Smooth muscle cell (in vitro differentiated cells): Measurements from ENCODE around the gene GALNT13. TPM values are rescaled to one million over a fixed set of nuclear protein-coding genes. Genes with fewer than 3 reads are reported as not detected.
A peak's percentile ranks its signal among the peaks of the same experiment; 100 is the strongest.

ENCODE experiments used
- DNase-seq: peaks from one replicate; lab custom pipeline; 2025; ENCODE audit not compliant: unreplicated experiment; lab: John Stamatoyannopoulos, UW
- H2AFZ ChIP-seq: fragments of 200-600 bp; sonication (generic); 2 replicates; pipeline ENCODE4 v1.6.0; 2016; ENCODE audit warnings: antibody characterized with exemption, low read depth, mild to moderate bottlenecking
- H3F3A ChIP-seq: fragments of 200-600 bp; sonication (generic); 2 replicates; pipeline ENCODE4 v1.6.0; 2017; ENCODE audit warnings: antibody characterized with exemption, low read depth
- H3K27ac ChIP-seq: fragments of 200-600 bp; sonication (generic); 2 replicates; pipeline ENCODE4 v1.5.1; 2016; ENCODE audit warnings: low read depth, mild to moderate bottlenecking
- H3K27me3 ChIP-seq: fragments of 200-600 bp; sonication (generic); 2 replicates; pipeline ENCODE4 v1.6.1; 2016; ENCODE audit warnings: low read depth, mild to moderate bottlenecking
- H3K36me3 ChIP-seq: fragments of 200-600 bp; sonication (generic); 2 replicates; pipeline ENCODE4 v1.5.1; 2016; ENCODE audit warnings: low read depth
- H3K4me1 ChIP-seq: fragments of 200-600 bp; sonication (generic); 2 replicates; pipeline ENCODE4 v1.5.1; 2016; ENCODE audit warnings: low read depth
- H3K4me2 ChIP-seq: fragments of 200-600 bp; sonication (generic); 2 replicates; pipeline ENCODE4 v1.6.0; 2016; ENCODE audit warnings: mild to moderate bottlenecking
- H3K4me3 ChIP-seq: fragments of 200-600 bp; sonication (generic); 2 replicates; pipeline ENCODE4 v1.5.1; 2016; ENCODE audit warnings: mild to moderate bottlenecking
- H3K79me2 ChIP-seq: fragments of 200-600 bp; sonication (generic); 2 replicates; pipeline ENCODE4 v1.6.0; 2016; ENCODE audit warnings: low read depth, mild to moderate bottlenecking
- H3K9ac ChIP-seq: fragments of 200-600 bp; sonication (generic); 2 replicates; pipeline ENCODE4 v1.6.0; 2016; ENCODE audit warnings: low read depth
- H3K9me3 ChIP-seq: fragments of 200-600 bp; sonication (generic); replicated peaks from 2 replicates; pipeline ENCODE4 v1.5.1; 2016; ENCODE audit warnings: low read depth
- H4K20me1 ChIP-seq: fragments of 200-600 bp; sonication (generic); 2 replicates; pipeline ENCODE4 v1.6.0; 2016; ENCODE audit warnings: low read depth
- WGBS: methylation state at CpG from one replicate; pipeline ENCODE4 v1.1.7; 2016; ENCODE audit warnings: low lambda C conversion rate; 5-methylcytosine and 5-hydroxymethylcytosine counted together
- polyA plus RNA-seq: library from polyadenylated mRNA; unstranded; fragments of >200 nt; fragmentation: Nextera tagmentation; extraction: Ambion mirVana; gene quantifications from 2 replicates; pipeline ENCODE4 v1.2.1, GENCODE V29; 2016
- total RNA-seq: library from RNA; depleted of rRNA; stranded (reverse); fragments of >200 nt; gene quantifications from 2 replicates; pipeline ENCODE4 v1.2.3, GENCODE V29; 2014
- TF ChIP-seq, protein P1 (sequence below): fragments of 200-600 bp; sonication (generic); IDR thresholded peaks from 2 replicates; pipeline ENCODE4 v1.5.1; 2017; ENCODE audit warnings: borderline replicate concordance, mild to moderate bottlenecking, antibody characterized with exemption; ENCODE audit not compliant: insufficient read depth, poor library complexity, severe bottlenecking

Gene GALNT13
- total and polyA plus RNA-seq, 2 experiments from 2014 or later, result 0.67 to 3.6 TPM

DNA sequence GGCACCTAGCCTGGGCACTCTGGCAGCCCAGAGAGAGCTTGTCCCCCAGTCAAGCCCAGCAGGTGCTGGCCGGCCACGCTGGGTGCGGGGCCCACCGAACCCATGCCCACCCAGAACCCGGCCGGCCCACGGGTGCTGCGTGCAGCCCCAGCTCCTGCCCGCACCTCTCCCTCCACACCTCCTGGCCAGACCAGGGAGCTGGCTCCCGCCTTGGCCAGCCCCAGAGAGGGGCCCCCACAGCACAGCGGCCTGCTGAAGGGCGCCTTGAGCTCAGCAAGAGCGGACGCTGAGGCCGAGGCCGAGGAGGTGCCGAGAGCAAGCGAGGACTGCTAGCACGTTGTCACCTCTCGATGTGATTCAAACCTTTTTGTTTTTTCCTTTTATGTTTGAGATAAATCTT lies 419.8 kb downstream of the GALNT13 start:
- H3K9ac ChIP-seq, result no peak overlapping the region
- H4K20me1 ChIP-seq, result no peaks in the 10 kb centered on the region
- H3K27me3 ChIP-seq, result no peaks in the 10 kb centered on the region
- H3K4me1 ChIP-seq, result no peaks in the 10 kb centered on the region
- H2AFZ ChIP-seq, result no peak overlapping the region
- no peaks in the 10 kb centered on the region for H3K79me2 ChIP-seq
- TF ChIP-seq, protein P1, sequence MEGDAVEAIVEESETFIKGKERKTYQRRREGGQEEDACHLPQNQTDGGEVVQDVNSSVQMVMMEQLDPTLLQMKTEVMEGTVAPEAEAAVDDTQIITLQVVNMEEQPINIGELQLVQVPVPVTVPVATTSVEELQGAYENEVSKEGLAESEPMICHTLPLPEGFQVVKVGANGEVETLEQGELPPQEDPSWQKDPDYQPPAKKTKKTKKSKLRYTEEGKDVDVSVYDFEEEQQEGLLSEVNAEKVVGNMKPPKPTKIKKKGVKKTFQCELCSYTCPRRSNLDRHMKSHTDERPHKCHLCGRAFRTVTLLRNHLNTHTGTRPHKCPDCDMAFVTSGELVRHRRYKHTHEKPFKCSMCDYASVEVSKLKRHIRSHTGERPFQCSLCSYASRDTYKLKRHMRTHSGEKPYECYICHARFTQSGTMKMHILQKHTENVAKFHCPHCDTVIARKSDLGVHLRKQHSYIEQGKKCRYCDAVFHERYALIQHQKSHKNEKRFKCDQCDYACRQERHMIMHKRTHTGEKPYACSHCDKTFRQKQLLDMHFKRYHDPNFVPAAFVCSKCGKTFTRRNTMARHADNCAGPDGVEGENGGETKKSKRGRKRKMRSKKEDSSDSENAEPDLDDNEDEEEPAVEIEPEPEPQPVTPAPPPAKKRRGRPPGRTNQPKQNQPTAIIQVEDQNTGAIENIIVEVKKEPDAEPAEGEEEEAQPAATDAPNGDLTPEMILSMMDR, result no peak
- H3K4me3 ChIP-seq, result no peak overlapping the region
- H3K36me3 ChIP-seq, result no peaks in the 10 kb centered on the region
- no peak for DNase-seq
- no peak overlapping the region for H3K27ac ChIP-seq
- no peak overlapping the region for H3K4me2 ChIP-seq
- WGBS, result 97% methylated on average over 20 of the region's 20 CpGs
- H3K9me3 ChIP-seq, result no peaks in the 10 kb centered on the region
- H3F3A ChIP-seq, result no peaks in the 10 kb centered on the region

DNA sequence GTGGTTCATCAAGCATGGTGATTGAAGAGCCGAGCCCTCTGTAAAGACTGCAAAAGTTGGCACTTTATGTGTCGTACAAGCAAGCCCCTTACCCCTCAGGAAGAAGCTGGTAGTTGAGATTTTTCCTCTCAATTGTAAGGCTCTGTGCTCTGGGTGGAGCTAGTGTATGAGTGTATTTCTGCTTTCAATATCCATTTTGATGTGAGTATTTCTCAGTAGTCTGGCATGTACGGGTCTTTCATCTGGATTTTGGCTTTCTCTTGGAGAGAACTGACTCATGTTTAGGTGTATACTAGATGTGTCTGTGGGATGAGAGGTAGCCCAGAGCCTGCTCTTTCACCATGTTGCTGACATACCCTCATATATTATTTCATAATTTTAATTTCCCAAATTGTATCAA lies 420.2 kb downstream of the GALNT13 start:
- no peak overlapping the region for H3K27ac ChIP-seq
- WGBS, result 92% methylated on average over 3 of the region's 3 CpGs
- no peaks in the 10 kb centered on the region for H3K79me2 ChIP-seq
- no peak for DNase-seq
- H4K20me1 ChIP-seq, result no peaks in the 10 kb centered on the region
- H3K9ac ChIP-seq, result no peak overlapping the region
- H3K27me3 ChIP-seq, result no peaks in the 10 kb centered on the region
- H2AFZ ChIP-seq, result no peak overlapping the region
- no peaks in the 10 kb centered on the region for H3K9me3 ChIP-seq
- H3K4me1 ChIP-seq, result no peaks in the 10 kb centered on the region
- TF ChIP-seq, protein P1, result no peak
- H3K4me2 ChIP-seq, result no peak overlapping the region
- H3K4me3 ChIP-seq, result no peak overlapping the region
- H3F3A ChIP-seq, result no peaks in the 10 kb centered on the region
- no peaks in the 10 kb centered on the region for H3K36me3 ChIP-seq

DNA sequence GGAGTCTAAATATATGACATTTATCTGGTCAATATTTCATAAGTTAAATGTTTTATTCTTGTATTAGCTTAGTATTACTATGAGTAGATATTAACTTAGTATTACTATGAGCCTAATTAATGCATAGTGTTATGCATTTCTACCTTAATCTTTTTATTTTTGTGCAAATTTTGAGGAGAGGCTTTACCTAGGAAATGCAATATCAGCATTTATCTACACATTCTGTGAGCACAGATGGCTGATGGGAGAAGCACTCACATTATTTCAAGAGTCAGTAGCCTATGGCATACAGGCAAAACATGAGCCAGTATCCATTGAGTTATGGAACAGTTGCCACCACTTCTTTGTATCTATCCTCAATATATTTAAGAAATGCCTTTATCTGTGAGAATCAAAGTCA lies 422.1 kb downstream of the GALNT13 start:
- Histone ChIP-seq H3K27me3 (no peaks in the 10 kb centered on the region), H3F3A (no peaks in the 10 kb centered on the region), H3K36me3 (no peaks in the 10 kb centered on the region), H3K9me3 (no peaks in the 10 kb centered on the region), H3K4me1 (no peaks in the 10 kb centered on the region), H3K79me2 (no peaks in the 10 kb centered on the region), H4K20me1 (no peaks in the 10 kb centered on the region), H3K9ac (no peak overlapping the region), H3K27ac (no peak overlapping the region), H3K4me2 (no peak overlapping the region), H3K4me3 (no peak overlapping the region), H2AFZ (no peak overlapping the region)
- TF ChIP-seq, protein P1, result no peak
- DNase-seq, result no peak

DNA sequence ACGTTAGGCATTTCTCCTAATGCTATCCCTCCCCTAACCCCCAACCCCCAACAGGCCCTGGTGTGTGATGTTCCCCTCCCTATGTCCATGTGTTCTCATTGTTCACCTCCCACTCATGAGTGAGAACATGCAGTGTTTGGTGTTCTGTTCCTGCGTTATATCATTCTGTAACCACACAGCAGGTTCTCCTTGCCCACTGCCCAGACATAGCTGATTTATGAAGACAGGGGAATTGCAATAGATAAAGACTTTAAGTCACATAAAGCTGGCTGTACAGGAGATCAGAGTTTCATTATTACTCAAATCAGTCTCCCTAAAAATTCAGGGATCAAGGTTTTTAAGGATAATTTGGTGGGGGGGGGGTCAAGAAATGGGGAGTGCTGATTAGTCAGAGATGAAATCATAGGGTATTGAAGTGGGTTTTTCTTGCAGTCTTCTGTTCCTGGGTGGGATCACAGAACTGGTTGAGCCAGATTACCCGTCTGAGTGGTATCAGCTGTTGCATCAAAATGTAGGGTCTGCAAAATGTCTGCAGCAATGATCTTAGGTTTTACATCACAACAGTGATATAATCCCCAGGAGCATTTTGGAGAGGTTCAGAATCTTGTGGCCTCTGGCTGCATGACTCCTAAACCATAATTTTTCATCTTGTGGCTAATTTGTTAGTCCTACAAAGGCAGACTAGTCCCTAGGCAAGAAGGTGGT lies 434.7 kb downstream of the GALNT13 start:
- H3K4me2 ChIP-seq, result peak overlapping the region; percentile 28
- H3K27me3 ChIP-seq, result no peaks in the 10 kb centered on the region
- no peak overlapping the region for H3K9ac ChIP-seq
- TF ChIP-seq, protein P1, result no peak
- H3K27ac ChIP-seq, result no peak overlapping the region
- no peaks in the 10 kb centered on the region for H3F3A ChIP-seq
- DNase-seq, result no peak
- H4K20me1 ChIP-seq, result no peaks in the 10 kb centered on the region
- H2AFZ ChIP-seq, result no peak overlapping the region
- H3K36me3 ChIP-seq, result no peaks in the 10 kb centered on the region
- peaks cover 7% of the 10 kb centered on the region for H3K4me1 ChIP-seq
- no peaks in the 10 kb centered on the region for H3K79me2 ChIP-seq
- 13% methylated on average over 3 of the region's 3 CpGs for WGBS
- no peak overlapping the region for H3K4me3 ChIP-seq
- H3K9me3 ChIP-seq, result no peaks in the 10 kb centered on the region
